Activated CD8-positive, alpha-beta T cell treated with anti-CD3 and anti-CD28 coated beads, Interleukin-2, amount 10 ng/mL, durations not matched to agents 7 days and 5 days (primary cell): Measurements from ENCODE around the gene NMRK1. TPM values are rescaled to one million over a fixed set of nuclear protein-coding genes. Genes with fewer than 3 reads are reported as not detected.

Source experiments
- ATAC-seq: fragments of 150-1000 bp; cut with Tn5 transposase; one replicate; pipeline ENCODE4 v1.10.0; 2021; ENCODE audit warnings: moderate library complexity
- CTCF ChIA-PET: fragments of 350-600 bp; sonication (Branson Sonifier 250); formaldehyde crosslinking; loops from one replicate; lab custom pipeline; 2021; ENCODE audit warnings: antibody characterized with exemption; lab: Charles Lee
- POLR2A ChIA-PET: fragments of 350-600 bp; sonication (Branson Sonifier 250); formaldehyde crosslinking; loops from one replicate; lab custom pipeline; 2021; ENCODE audit warnings: antibody characterized with exemption; lab: Charles Lee
- DNase-seq: peaks from one replicate; pipeline ENCODE4 v3.0.0-alpha.2; 2020
- H3K27ac Mint-ChIP-seq: one replicate; pipeline ENCODE4 v1.8.0; 2021; ENCODE audit warnings: mild to moderate bottlenecking, mixed read lengths
- H3K27me3 Mint-ChIP-seq: one replicate; pipeline ENCODE4 v1.8.0; 2021; ENCODE audit warnings: low read depth, mixed read lengths
- H3K36me3 Mint-ChIP-seq: one replicate; pipeline ENCODE4 v1.8.0; 2021; ENCODE audit warnings: low read depth, mixed read lengths
- H3K4me1 Mint-ChIP-seq: one replicate; pipeline ENCODE4 v1.8.0; 2021; ENCODE audit warnings: low read depth, mixed read lengths
- H3K4me3 Mint-ChIP-seq: one replicate; pipeline ENCODE4 v1.8.0; 2021; ENCODE audit warnings: mild to moderate bottlenecking, mixed read lengths
- H3K9me3 Mint-ChIP-seq: one replicate; pipeline ENCODE4 v1.8.0; 2022; ENCODE audit warnings: mixed read lengths; ENCODE audit not compliant: insufficient read depth
- total RNA-seq, 2 experiments: library from RNA; stranded (reverse); gene quantifications; one replicate each; pipeline ENCODE4 v1.2.3, GENCODE V29; 2021

The NMRK1 gene
- total RNA-seq, 2 experiments from 2014 or later: 26.9 to 28.2 TPM

DNA sequence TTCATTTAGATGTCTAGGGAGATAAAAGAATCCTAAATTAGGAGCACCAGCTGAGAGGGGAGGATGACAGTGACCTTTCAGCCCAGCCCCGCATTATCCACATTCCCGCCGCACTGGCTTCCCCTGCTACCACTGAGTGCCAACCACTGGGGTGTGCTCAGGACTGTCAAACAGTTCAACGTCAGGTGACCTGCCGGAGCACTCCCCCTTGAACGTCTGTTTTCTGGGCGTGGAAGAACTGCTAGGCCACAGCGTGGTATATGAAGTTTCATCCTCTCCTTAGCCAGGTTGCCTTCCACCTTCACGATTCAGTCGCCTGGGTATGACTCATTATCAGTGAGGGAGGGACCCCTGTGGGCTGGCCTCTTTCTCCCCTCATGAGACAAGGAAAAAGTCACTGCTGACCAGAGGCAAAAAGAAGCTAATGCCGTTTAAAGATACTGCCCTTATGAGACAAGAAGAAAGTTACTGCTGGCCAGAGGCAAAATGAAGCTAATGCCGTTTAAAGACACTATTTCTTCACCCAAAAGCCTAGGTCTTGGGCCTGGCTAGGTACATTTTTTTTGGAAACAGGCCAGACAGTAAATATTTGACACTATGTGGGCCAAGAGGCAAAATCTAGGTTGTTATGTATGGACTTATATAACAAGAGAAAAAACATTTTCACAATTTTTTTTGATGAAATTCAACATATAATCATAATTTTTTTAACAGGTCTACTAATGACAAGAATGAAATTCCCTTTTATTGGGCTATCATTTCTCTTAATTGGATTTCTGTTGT, 4.6 kb downstream of the NMRK1 start:
- Mint-ChIP-seq H3K4me1 (peaks cover 36% of the 10 kb centered on the region), H3K27ac (peak overlapping the region; percentile 43), H3K27me3 (no peaks in the 10 kb centered on the region), H3K9me3 (no peaks in the 10 kb centered on the region), H3K36me3 (peaks cover 28% of the 10 kb centered on the region), H3K4me3 (no peak overlapping the region)
- DNase-seq (peak; percentile 61), ATAC-seq (no peak)
- CTCF ChIA-PET: interaction anchor here (0.6 to 3.2 kb wide), 7 partner anchors 55 to 511 kb away, joined by 3 to 21 read pairs (median 5); partner anchors contain the start of gene CARNMT1
- POLR2A ChIA-PET: interaction anchor here (1.0 kb wide), 1 partner anchor 61 kb away, joined by 3 read pairs; no protein-coding TSS in a partner anchor

DNA sequence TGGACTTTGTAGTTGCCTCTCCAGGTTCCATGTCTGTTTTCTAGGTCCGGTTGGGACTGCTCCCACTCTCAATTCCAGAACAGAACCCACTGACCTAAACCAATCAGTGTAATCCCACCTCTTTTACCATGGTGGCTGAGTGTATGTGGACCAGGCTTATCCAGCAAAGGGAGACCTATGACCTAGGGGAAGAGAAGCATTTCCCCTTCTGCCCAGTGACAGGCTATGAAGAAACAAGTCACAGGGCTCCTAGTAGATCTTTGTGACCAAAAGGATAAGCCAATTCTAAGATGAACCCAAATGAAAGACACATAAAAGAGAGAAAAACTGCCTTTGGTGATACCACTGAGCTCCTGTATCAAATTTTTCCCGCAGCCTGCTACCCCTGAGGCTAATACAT, 6.3 kb downstream of the NMRK1 start:
- no peak overlapping the region for H3K4me3 Mint-ChIP-seq
- no peaks in the 10 kb centered on the region for H3K9me3 Mint-ChIP-seq
- no peak for DNase-seq
- no peak overlapping the region for H3K27ac Mint-ChIP-seq
- no peaks in the 10 kb centered on the region for H3K27me3 Mint-ChIP-seq
- no peak for ATAC-seq
- CTCF ChIA-PET: interaction anchor here (2.2 kb wide), 1 partner anchor 71 kb away, joined by 5 read pairs; no protein-coding TSS in a partner anchor
- peaks cover 35% of the 10 kb centered on the region for H3K4me1 Mint-ChIP-seq
- POLR2A ChIA-PET: no interaction called here
- H3K36me3 Mint-ChIP-seq: peaks cover 31% of the 10 kb centered on the region

DNA sequence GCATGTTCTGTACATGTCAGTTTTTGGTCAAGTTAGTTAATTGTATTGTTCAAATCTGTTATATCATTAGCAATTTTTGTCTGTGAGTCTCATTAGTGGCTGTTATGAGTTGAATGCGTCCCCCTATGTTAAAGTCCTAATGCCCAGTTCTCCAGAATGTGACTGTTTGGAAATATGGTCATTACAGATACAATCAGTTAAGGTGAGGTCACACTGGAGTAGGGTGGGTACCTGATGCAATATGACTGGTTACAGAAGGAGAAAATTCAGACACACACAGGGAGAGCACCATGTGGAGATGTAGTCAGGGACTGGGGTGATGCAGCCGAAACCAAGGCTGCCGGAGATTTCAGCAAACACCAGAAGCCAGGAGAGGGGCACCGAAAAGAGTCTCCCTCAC, 15.1 kb downstream of the NMRK1 start:
- no peak for DNase-seq
- no peak for ATAC-seq
- Mint-ChIP-seq H3K4me3 (no peak overlapping the region), H3K9me3 (no peaks in the 10 kb centered on the region), H3K4me1 (peaks cover 17% of the 10 kb centered on the region), H3K27me3 (no peaks in the 10 kb centered on the region), H3K27ac (no peak overlapping the region), H3K36me3 (peaks cover 14% of the 10 kb centered on the region)
- ChIA-PET POLR2A (no interaction called here), CTCF (interaction anchor here (1.6 to 4.4 kb wide), 2 partner anchors 296 to 301 kb away, joined by 5 to 32 read pairs; no protein-coding TSS in a partner anchor)

DNA sequence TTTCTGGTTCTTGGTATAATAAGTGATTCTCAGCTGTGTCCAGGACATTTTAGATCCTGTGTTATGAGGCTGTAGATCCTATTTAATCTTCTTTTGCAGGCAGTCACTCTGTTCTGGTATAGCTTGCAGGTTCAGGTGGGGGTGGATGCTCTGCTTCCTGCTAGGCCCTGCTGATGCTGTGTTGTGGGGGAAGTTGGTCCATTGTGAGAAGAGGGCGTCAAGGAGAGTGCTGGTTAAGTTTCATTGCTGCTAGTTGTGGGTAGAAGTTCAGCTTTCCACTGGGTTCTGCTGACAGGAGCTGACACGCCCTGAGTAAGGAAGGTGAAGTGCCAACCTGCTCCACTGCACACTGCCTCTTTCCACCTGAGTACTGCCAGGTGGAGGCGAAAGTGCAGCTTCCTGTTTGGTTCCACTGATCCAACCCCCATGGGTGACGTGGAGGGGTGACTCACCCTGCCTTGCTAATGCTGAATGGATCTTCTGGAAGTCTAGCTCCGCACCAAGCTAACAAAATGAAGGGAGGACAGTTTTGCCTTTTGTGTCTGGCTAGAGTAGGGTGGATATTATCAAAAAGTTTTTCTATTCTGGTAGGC, 16.3 kb downstream of the NMRK1 start:
- Mint-ChIP-seq H3K27me3 (no peaks in the 10 kb centered on the region), H3K27ac (peak overlapping the region; percentile 75), H3K36me3 (peaks cover 12% of the 10 kb centered on the region), H3K9me3 (no peaks in the 10 kb centered on the region), H3K4me3 (no peak overlapping the region), H3K4me1 (peaks cover 14% of the 10 kb centered on the region)
- DNase-seq (peak; percentile 61), ATAC-seq (peak; percentile 81)
- POLR2A ChIA-PET: no interaction called here
- CTCF ChIA-PET: interaction anchor here (0.9 to 2.5 kb wide), 6 partner anchors 22 to 298 kb away, joined by 3 to 9 read pairs (median 4); partner anchors contain the start of genes C9orf40 and CARNMT1

DNA sequence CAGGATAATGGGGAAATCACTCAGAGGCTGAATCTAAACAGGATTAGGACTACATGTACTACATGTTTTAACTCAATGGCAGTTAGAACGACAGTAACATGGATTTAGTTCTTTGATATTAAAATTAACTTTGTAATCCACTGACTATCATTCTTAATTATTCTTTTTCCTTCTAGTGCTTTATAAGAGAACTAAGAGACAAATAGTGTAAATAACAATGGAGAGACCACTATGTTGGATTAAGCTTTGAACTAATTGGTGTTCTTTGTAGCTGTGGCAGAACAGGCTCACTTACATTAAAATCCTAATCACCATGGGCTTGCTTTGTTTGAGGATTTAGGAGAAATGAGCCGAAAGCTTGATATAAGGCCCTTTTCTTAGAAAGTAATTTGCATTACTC, 18.8 kb downstream of the NMRK1 start:
- ATAC-seq (no peak), DNase-seq (no peak)
- H3K27me3 Mint-ChIP-seq: no peaks in the 10 kb centered on the region
- no peak overlapping the region for H3K27ac Mint-ChIP-seq
- no peaks in the 10 kb centered on the region for H3K9me3 Mint-ChIP-seq
- H3K4me3 Mint-ChIP-seq: no peak overlapping the region
- ChIA-PET CTCF (interaction anchor here (1.0 to 2.4 kb wide), 2 partner anchors 14 to 295 kb away, joined by 3 to 8 read pairs; no protein-coding TSS in a partner anchor), POLR2A (interaction anchor here (1.7 kb wide), 1 partner anchor 117 kb away, joined by 5 read pairs; the partner anchor contains the start of gene C9orf40)
- peaks cover 14% of the 10 kb centered on the region for H3K36me3 Mint-ChIP-seq
- H3K4me1 Mint-ChIP-seq: peaks cover 14% of the 10 kb centered on the region

DNA sequence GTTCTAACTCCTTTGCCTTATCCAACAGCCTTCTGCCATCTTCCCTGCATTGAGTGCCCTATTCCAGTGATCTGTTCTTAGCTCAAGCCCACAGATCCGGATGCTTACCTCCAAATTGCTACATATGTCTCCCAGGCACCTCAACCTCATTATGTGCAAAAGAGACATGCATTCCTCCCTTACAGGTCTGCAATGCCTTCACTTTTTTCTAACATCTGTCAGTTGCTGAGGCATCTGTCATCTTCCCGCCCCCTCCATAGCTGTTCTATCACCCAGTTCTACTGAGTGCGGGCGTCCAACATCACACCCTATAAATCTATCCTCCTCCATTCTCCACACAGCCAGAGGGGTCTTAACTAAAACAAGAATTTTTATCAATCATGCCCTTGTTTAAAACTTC, 20.1 kb downstream of the NMRK1 start:
- CTCF ChIA-PET: interaction anchor here (1.8 to 2.4 kb wide), 2 partner anchors 292 to 294 kb away, joined by 3 to 8 read pairs; no protein-coding TSS in a partner anchor
- Mint-ChIP-seq H3K36me3 (peaks cover 14% of the 10 kb centered on the region), H3K4me1 (peaks cover 14% of the 10 kb centered on the region), H3K4me3 (no peak overlapping the region), H3K27ac (no peak overlapping the region), H3K9me3 (no peaks in the 10 kb centered on the region), H3K27me3 (no peaks in the 10 kb centered on the region)
- DNase-seq (no peak), ATAC-seq (no peak)
- POLR2A ChIA-PET: no interaction called here

DNA sequence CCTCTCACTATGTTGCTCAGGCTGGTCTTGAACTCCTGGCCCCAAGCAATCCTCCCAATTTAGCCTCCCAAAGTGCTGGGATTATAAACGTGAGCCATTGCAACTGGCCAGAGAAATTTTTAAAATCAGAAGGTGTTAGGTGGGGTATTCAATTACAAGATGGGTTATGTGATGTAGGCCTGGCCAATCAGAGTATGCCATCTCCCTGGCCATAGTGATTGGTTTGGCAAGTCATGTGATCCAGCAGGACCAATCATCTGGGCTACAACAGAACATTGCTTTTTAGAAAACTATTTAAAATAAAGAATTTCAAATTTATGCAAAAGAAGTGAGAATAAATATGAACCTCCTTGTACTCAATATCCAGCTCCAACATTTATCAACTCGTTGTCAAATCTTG, 22.4 kb downstream of the NMRK1 start:
- CTCF ChIA-PET: interaction anchor here (1.2 to 1.3 kb wide), 2 partner anchors 22 to 33 kb away, joined by 3 read pairs; no protein-coding TSS in a partner anchor
- POLR2A ChIA-PET: no interaction called here
- Mint-ChIP-seq H3K36me3 (peaks cover 14% of the 10 kb centered on the region), H3K4me3 (no peak overlapping the region), H3K9me3 (no peaks in the 10 kb centered on the region), H3K27ac (no peak overlapping the region), H3K27me3 (no peaks in the 10 kb centered on the region), H3K4me1 (no peaks in the 10 kb centered on the region)
- DNase-seq (no peak), ATAC-seq (no peak)

DNA sequence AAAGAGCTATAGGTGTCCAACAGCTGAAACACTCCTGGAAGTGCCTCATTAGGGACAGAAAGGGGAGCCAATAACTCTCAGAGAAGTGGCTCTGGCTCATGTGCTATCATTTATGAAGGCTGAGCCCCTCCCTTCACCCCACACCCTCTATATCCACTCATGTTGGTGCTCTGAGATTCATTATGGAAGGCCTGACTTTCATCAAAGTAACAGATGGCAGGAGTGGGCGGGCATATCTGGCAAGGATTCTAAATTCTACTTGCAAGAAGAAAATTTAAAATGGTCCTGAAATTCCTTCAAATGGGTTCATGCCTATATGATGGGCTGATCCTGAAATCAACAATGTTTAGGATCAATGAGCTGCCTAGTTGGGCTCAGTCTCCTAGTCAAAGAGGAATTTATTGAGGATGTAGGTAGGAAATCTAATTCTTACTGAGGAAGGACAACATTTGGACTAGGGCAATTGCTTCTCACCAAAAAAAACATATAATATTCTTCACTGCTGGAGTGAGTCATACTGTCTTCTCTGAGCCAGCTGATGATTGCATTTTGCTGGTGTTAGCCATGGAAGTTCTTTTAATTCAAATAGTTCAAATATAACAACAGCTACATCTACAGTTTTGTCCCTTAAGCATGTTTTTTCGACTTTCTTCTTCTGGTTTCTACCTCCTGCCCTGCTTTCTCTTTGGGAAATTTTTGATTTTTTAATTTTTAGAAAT, 23.5 kb downstream of the NMRK1 start:
- Mint-ChIP-seq H3K4me3 (no peak overlapping the region), H3K9me3 (no peaks in the 10 kb centered on the region), H3K36me3 (peaks cover 23% of the 10 kb centered on the region), H3K4me1 (no peaks in the 10 kb centered on the region), H3K27me3 (no peaks in the 10 kb centered on the region), H3K27ac (no peak overlapping the region)
- POLR2A ChIA-PET: interaction anchor here (1.2 kb wide), 1 partner anchor 60 kb away, joined by 3 read pairs; no protein-coding TSS in a partner anchor
- ATAC-seq: no peak
- DNase-seq: no peak
- CTCF ChIA-PET: interaction anchor here (0.6 to 1.3 kb wide), 4 partner anchors 12 to 36 kb away, joined by 3 to 4 read pairs (median 3); partner anchors contain the start of gene CARNMT1

DNA sequence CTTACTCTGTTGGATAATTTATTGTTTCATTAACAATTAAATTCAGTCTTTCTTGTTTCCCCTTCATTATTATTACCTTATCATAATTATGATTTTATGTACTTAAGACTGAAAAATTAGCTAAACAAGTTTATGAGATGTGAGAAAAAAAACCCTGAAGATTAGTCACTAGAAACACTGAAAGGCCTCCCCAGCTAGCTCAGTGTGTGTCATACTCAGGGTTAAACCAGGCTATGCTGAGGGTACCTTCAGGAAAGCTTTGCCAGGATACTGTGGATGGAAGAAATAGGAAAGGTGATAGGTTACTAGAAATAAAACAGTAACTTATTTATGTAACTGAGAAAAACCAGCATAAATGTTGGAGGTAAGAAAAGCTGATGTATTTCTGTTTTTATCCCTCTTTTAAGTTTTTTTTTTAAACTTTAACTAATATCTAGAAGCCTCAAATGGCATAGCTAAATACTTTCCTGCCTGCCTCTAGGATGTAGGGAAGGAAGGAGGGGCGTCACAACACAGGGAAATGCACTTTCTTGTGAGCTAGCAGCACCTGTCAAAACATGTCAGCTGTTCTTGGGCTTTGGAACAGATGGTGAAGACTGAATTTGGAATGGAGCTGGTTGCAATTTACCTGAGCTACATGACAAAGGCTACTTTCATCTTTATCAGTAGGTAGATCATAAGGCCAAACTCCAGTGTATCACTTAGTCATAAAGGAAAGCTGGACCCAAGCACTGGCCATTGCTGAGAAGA, 24.2 kb downstream of the NMRK1 start:
- DNase-seq (no peak), ATAC-seq (no peak)
- no peaks in the 10 kb centered on the region for H3K9me3 Mint-ChIP-seq
- no peak overlapping the region for H3K4me3 Mint-ChIP-seq
- no peak overlapping the region for H3K27ac Mint-ChIP-seq
- CTCF ChIA-PET: interaction anchor here (0.7 to 1.0 kb wide), 2 partner anchors 15 to 36 kb away, joined by 3 to 4 read pairs; partner anchors contain the start of gene CARNMT1
- no peaks in the 10 kb centered on the region for H3K27me3 Mint-ChIP-seq
- POLR2A ChIA-PET: interaction anchor here (1.2 kb wide), 1 partner anchor 59 kb away, joined by 3 read pairs; no protein-coding TSS in a partner anchor
- H3K36me3 Mint-ChIP-seq: peaks cover 24% of the 10 kb centered on the region
- no peaks in the 10 kb centered on the region for H3K4me1 Mint-ChIP-seq

DNA sequence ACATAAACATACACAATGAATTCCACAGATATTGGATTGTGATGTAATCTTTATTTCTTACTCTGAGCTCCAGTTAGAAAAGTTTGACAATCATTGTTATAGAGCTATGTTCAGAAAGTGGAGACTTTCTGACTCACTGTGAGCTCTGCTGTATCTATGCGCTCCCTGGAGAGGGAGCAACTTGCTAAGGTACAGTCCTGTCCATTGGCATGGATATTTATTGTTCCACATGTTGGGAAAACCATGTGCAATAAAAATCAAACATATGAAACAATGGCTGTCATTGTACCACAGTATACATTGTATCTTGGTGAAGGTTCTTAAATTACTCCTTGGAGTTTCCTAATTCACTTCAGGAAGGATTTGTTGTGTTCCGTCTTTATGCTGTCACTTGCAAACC, 26.8 kb downstream of the NMRK1 start:
- Mint-ChIP-seq H3K9me3 (no peaks in the 10 kb centered on the region), H3K27me3 (no peaks in the 10 kb centered on the region), H3K4me1 (no peaks in the 10 kb centered on the region), H3K36me3 (peaks cover 21% of the 10 kb centered on the region), H3K27ac (no peak overlapping the region), H3K4me3 (no peak overlapping the region)
- ChIA-PET POLR2A (no interaction called here), CTCF (no interaction called here)
- ATAC-seq: no peak
- no peak for DNase-seq
